AG09309 (cell line): ENCODE results near the gene PYGM.

Experiments
- DNase-seq: peaks from one replicate; pipeline ENCODE4 v3.0.0-alpha.2; 2010; ENCODE audit warnings: low read depth
- H3K4me3 ChIP-seq: 2 replicates; pipeline ENCODE4 v1.5.1; 2011; ENCODE audit warnings: mild to moderate bottlenecking, low read depth, low read length, moderate library complexity; ENCODE audit not compliant: control insufficient read depth
- CTCF ChIP-seq: IDR thresholded peaks from 2 replicates; pipeline ENCODE4 v1.5.1; 2011; ENCODE audit warnings: mild to moderate bottlenecking, low read depth, low read length, inconsistent platforms; ENCODE audit not compliant: insufficient read depth, control insufficient read depth; ENCODE audit errors: missing control alignments

Gene PYGM

GRCh38 chr11:64774144-64774543 is 14.4 kb upstream of the PYGM start:
- DNase-seq: no peak
- no peak overlapping the region for H3K4me3 ChIP-seq
- TF ChIP-seq CTCF: no peak

DNA sequence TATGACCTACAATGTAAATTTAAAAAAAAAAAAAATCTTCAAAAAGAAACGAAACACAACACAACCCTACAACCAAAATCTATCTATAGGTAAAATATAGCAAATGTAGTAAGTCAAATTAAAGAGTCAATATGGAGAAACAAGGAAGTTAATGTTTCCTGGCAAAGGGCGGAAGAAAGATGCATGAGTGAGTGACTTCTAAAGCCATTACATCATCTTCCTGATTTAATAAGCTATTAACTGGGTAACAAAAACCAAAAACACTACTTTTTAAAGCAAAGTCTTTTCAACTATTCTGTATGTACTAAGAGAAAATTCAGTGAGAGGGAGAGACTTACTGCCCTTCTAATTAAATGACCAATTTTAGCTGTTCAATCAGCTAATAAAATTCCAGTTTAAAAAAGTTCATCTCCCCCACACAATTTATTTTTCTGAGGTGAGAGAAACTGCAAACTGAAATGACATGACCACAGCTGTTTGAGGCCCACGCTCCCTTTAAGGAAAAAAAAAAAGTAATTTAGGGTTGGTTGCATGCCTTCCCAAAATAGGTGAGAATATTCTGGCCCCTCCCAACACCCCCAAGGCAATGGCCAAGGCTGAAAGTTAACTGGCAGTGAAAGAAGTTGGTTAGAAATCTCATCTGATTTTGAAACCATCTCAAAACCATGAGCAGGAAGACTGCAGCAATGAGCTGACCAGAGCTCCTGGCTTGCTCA is 12.7 kb upstream of the PYGM start:
- no peak for DNase-seq
- no peak for TF ChIP-seq CTCF
- no peak overlapping the region for H3K4me3 ChIP-seq

DNA sequence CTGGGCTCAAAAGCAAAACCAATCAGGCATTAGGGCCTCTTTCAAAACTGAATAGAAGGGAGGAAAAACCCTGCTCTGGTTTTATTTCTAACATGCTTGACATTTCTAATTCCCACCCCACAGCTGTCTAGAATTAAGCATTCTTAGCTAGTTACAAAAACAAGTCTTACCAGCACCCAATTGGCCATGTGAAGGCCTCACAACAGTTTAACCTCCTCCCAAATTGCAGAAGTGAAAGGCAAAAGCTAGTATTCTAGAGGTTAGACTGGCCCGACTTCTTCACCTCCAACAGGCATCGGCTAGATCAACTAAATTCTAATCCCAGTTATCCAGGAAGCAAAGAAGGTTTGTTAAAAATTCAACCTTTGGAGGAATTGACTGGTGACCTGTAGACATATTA is 12.1 kb upstream of the PYGM start:
- H3K4me3 ChIP-seq: no peak overlapping the region
- no peak for TF ChIP-seq CTCF
- DNase-seq: no peak

- no peak overlapping the region for H3K4me3 ChIP-seq
- DNase-seq: no peak
- no peak for TF ChIP-seq CTCF
Observed at GRCh38 chr11:64770120-64770519, 10.3 kb upstream of the PYGM start.

DNA sequence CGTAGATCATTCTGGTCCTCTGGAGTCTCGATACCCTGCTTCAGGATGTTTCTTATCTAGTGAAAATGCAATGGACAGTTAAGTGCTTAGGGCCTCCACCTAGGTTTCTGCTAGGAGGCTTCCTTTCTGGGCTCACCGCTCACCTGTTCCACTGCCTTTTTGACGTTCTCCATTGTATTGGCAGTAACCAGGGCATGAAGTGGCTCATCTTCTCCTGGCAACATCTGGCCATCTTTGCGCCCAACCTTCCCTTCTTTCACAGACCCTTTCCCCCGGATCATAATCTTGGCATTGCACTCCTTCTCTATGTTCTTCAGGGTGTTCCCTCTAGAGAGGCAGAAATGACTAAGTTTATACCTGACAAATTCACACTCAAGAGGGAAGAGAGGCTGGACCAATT is 9.5 kb upstream of the PYGM start:
- DNase-seq: no peak
- H3K4me3 ChIP-seq: no peak overlapping the region
- no peak for TF ChIP-seq CTCF

GRCh38 chr11:64768300-64768694 is 8.5 kb upstream of the PYGM start:
- no peak for TF ChIP-seq CTCF
- no peak overlapping the region for H3K4me3 ChIP-seq
- no peak for DNase-seq
